GM12892 (cell line): Measurements from ENCODE around the gene ARMS2.

Experiments
- POLR2A ChIP-seq: IDR thresholded peaks from 2 replicates; pipeline ENCODE4 v1.6.1; 2011; ENCODE audit warnings: low read depth, low read length, control low read depth
- POLR2AphosphoS5 ChIP-seq: IDR thresholded peaks from 2 replicates; pipeline ENCODE4 v1.6.1; 2011; ENCODE audit warnings: low read depth, low read length, control low read depth
- TAF1 ChIP-seq: IDR thresholded peaks from 2 replicates; pipeline ENCODE4 v1.6.1; 2011; ENCODE audit warnings: low read depth, mild to moderate bottlenecking, control low read depth, low read length, borderline replicate concordance

- TF ChIP-seq POLR2A (no peak), TAF1 (no peak), POLR2AphosphoS5 (no peak)
These were observed 5.3 kb upstream of the ARMS2 start for GRCh38 chr10:122449153-122449552.
